Suprapubic skin (tissue), 4 donors: ENCODE data around the gene ARCN1.
"Not testable (repeated sequence)": the region's sequence is repeated elsewhere in the genome, so short reads cannot be mapped to it uniquely, and the experiment has no call there.

Source experiments
- EP300 ChIP-seq: sonication (generic); formaldehyde crosslinking; IDR thresholded peaks from one replicate; pipeline ENCODE4 v1.6.1; 2017; ENCODE audit warnings: antibody characterized with exemption
- POLR2A ChIP-seq, 2 donors: fragments of 450-650 bp; IDR thresholded peaks; one replicate each; pipeline ENCODE4 v1.6.1; 2017; ENCODE audit warnings: antibody characterized with exemption in 2 of 2, mild to moderate bottlenecking in 2 of 2, moderate library complexity in 2 of 2
- POLR2AphosphoS5 ChIP-seq, 3 donors: sonication (generic); formaldehyde crosslinking; IDR thresholded peaks; one replicate each; pipeline ENCODE4 v1.6.1; 2017; ENCODE audit warnings: antibody characterized with exemption in 3 of 3
- TF ChIP-seq, protein P1 (sequence below), 2 donors: fragments of 200-600 bp in 1 of 2; fragments of 450-650 bp in 1 of 2; sonication (generic) in 1 of 2; IDR thresholded peaks; one replicate each; pipeline ENCODE4 v1.5.1; 2016 to 2019; ENCODE audit warnings: antibody characterized with exemption in 2 of 2, mild to moderate bottlenecking in 1 of 2, moderate library complexity in 1 of 2

DNA sequence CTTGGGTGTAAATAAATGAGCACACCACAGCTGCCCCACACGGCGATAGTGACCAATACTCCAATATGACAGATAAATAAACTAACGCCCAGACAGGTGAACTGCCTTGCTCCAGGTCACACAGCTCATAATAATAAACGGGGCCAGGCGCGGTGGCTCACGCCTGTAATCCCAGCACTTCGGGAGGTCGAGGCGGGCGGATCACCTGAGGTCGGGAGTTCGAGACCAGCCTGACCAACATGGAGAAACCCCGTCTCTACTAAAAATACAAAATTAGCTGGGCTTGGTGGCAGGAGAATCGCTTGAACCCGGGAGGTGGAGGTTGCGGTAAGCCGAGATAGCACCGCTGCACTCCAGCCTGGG is 39.2 kb downstream of the ARCN1 start:
- TF ChIP-seq, protein P1, sequence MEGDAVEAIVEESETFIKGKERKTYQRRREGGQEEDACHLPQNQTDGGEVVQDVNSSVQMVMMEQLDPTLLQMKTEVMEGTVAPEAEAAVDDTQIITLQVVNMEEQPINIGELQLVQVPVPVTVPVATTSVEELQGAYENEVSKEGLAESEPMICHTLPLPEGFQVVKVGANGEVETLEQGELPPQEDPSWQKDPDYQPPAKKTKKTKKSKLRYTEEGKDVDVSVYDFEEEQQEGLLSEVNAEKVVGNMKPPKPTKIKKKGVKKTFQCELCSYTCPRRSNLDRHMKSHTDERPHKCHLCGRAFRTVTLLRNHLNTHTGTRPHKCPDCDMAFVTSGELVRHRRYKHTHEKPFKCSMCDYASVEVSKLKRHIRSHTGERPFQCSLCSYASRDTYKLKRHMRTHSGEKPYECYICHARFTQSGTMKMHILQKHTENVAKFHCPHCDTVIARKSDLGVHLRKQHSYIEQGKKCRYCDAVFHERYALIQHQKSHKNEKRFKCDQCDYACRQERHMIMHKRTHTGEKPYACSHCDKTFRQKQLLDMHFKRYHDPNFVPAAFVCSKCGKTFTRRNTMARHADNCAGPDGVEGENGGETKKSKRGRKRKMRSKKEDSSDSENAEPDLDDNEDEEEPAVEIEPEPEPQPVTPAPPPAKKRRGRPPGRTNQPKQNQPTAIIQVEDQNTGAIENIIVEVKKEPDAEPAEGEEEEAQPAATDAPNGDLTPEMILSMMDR (IDR thresholded peaks at IDR 0.05): not testable (repeated sequence)
- TF ChIP-seq POLR2A (IDR thresholded peaks at IDR 0.05); POLR2AphosphoS5 (IDR thresholded peaks at IDR 0.05); EP300: not testable (repeated sequence)
